HG03378 (cell line): ENCODE measurements around the gene PER2.

ENCODE experiments used
- ATAC-seq: cut with Tn5 transposase; IDR thresholded peaks from one replicate; pipeline ENCODE4 v1.9.1; 2021; ENCODE audit warnings: mild to moderate bottlenecking, moderate library complexity; ENCODE audit not compliant: unreplicated experiment

Gene PER2

DNA sequence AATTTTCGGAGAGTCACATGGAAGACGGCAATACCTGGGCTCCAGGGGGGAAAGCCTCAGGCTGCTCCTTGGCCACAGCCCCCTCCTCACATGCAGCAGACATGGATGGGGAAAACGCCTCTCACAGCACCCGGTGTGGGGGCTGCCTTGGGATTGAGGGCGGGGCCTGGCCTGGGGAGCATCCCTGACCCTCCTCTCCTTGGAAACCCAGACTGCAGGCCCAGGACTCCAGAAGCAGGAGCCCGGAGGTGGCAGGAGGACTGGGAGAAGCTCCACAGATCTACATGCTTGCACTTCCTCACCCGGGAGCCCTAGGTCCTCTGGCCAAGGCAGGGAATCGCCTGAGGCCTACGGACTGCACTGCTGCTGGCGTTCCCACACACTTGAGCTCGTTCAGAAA, 36.4 kb downstream of the PER2 start:
- ATAC-seq, result no peak

DNA sequence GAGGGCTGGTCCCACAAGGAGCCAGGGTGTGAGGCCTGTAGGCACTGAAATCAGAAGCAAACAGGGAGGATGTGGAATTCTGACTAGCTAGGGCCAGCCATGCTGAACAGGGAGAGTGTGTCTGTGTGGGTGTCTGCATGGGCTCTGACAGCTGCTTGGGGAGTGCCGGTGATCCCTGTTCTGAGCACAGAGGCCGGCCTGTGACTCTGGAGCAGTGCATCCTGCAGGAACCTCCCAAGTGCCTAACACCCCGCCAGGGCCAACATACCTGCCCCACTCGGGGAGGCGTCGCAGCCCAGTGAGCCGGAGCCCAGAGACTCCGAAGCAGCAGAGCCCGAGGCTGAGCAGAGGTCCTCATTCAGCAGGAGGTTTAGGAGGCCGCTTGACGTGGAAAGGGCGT, 37.1 kb downstream of the PER2 start:
- ATAC-seq, result no peak

DNA sequence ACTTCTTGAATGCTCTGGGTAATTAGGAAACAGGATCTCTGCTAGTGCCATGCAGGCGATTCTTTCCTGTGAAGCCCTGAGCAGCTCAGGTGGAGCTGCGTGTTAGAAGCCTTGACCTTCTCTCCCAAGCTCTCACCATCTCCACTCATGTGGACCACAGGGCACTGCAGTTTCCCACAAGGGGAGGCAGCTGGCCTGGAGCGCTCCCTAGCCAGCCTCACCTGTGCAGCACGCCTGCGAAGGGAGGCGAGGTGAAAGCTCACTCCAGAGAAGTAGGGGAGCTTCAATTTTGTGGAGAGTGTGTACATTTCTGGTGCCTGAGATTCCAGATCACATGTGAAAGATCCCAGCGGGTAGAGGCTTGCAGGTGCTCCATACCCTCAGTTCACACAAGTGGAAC, 37.5 kb downstream of the PER2 start:
- no peak for ATAC-seq

DNA sequence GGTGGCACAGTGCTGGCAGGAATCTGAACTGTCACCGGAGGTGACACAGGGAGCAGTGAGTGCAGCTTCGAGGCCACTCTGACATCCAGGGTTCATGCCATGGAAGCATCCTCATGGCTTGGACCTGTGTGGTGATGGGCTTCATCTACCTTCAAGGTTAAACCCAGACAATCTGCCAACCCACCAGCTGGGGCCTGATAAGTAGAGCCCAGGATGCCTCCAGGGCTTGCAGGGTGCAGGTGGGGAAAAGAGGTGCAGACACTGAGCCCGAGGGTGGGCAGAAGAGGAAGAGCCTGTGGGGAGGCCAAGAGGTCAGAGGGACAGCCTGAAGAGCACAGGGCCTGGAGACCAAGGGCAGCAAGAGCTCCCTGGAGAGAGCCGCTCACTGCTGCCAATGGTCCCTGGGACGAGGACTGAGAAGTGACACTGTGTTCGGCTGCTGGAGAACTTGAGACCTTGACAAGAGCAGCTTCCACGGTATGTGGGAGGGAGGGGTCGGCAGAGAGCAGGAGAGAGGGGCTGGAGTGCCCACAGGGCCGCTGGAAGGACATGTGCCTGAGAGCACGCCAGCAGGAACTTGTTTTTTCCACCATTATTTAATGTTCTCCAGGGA, 40.5 kb downstream of the PER2 start:
- no peak for ATAC-seq

DNA sequence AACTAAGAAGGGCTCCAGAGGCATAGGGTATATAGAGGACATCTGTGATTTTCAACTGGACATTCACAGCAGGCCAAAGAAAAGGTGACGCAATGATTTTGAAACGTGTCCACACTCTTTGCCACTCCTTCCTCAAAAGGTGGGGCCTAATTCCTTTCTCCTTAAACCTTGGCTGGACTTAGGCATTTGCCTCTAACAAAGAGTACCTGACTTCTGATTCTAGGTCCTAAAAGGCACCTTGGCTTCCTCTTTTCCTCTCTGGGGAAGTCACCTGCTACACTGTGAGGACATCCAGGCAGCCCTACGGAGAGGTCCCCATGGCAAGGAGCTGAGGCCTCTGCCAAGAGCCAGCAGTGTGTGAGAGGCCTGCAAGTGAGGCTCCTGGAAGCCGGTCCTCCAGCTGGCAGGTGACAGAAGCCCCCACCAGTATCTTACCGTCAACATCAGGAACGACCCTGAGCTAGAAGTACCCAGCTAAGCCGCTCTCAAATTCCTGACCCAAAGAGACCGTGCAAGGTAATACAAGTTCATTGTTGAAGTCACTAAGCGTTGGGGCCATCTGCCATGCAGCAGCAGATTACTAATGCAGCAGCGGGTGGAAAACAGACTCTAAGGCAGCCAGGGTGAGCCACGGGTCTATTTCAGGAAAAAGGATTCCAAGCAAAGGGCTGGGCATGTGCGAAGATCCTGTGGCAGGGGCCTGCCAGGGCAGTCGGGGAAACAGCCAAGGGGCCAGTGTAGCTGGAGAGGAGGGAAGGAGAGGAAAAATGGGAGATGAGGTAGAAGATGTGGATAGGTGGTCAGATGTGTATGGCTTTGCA, 41.2 kb downstream of the PER2 start:
- no peak for ATAC-seq

DNA sequence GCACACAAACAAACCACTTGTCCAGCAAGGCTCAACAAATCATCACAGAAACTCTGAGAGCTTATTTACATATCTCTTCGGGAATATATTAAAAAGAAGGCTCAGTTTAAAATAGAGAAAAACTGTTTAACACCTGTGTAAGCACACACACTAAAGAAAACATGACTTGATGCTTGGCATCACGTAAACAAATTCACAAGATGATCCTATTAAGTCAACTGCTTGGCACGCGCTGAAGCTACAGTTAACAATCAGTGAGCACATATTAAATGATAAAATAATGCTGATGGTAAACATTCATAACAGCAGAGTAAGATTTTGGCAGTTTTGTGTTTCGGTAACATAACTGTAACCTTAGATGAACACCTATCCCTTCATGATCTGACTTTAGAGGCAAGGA, 44.3 kb downstream of the PER2 start:
- ATAC-seq, result no peak

DNA sequence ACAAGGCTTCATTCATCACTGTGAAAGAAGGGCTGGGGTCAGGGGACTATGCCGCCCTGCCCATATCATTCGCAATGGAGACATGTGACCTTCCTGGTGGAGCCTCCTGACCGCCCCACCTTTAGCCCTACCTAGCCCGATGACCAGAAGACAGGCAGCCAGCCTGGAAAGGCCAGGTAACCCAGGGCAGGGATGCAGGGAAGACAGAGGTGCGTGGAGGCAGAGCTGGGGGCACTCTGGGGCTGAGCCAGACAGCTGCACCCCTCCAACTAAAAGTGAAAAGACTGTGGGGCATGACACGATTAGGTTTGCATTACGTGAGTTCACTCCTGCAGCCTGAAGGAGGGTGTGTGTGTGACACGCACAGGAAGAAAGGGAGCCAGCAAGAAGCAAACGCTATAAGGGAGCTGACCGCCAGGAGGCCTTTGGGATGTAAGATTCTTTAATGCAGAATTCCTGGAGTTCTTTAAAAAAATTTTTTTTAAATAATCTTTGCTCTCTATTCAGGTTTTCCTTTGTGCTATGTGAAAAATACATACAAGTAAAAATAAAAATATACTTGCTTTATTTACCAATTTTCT, 44.8 kb downstream of the PER2 start:
- ATAC-seq, result no peak

DNA sequence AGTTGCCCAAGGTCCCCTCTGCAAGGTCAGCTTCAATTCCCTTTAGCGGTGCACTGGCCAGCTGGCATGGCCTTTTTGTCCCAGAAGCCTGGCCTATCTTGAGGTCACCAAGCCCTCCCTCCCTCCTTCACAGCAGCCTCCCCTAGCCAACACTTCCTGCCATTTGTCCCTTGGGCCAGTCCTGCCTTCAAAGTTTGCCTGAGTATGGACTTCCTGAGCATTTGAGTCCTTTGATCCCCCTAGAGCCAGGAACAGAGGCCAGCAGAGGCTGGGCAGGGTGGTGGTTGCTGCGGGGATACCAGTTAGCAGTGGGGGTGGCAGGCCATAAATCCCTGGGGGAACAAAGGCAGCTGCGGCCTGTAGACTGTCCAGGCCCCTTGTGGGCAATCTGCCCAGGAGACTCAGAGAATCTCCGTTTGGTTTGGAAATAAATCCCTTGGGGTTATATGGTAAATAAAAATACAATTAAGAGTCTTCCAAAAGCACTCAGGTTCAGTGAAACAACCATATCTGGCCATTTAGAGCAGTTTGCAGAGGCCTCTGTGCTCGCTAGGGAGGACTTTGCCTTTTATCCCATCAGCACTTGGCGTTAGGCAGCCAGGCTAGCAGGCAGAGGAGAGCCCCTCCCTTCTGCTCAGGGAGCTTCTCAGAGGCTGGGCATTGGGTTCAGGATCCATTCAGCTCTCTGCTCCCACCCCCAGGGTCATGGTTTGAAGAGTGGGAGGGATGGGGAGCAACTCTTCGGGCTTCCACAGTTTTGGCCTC, 45.5 kb downstream of the PER2 start:
- no peak for ATAC-seq

DNA sequence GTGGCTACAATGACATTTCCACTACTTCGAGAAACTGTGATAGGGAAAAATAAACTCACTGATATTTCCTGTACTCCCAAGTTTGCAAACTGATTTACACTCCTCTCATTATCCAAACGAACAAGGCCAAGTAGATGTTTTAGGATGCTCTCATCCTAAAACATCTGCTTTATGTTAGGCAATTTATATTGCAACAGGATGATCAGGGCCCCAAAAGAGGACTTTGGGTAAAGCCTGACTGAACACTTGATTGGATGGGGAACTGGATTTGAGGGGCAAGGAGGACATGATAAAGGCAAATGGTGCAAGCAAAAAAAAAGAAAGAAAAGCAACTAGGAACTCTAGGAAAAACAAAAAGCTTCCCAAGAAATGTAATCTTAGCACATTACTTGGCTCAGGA, 46.4 kb downstream of the PER2 start:
- no peak for ATAC-seq

DNA sequence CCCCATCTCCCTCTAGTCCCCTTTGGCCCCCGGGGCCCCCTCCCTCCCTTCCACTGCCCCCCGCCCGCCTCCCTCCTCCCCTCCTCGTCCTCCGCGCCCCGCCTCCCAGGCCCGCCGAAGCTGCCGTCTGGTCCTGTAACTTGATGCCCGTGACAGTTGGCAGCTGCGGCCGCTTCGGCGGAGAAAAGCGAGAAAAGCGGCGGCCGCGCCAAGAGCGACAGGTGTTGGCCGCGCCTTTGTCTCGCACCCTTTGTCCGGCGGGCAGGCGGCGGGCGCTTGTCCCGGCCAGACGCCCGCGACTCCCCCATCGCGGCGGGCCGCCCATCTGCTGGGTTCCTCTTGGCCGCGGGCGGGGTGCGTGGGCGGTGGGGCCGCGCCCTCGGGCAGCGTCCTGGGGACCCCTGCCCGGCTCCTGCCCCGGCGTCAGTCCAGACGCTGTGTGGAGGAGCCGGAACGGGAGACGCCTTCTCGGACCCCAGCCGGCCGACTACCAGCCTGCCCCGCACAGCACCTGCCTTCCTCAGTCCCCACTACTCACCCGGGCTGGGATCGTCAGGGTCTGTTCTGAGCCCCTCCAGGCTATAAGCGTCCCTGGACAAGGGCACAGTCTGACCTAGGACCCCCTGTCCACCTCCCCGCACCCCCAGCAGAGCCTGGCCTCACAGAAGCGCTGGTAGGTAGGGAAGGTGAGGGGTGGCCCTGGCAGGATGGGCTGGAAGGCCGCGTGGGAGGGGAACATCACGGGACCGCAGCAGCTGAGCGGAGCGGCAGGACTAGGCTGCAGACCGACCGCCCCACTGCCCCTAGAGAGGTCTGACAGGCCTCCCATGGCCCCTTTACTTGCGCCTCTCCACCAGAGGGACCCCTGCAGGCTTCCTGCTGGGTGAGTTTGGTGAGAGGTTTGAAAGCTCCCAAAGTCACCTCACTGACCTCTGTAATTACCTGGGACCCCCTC, 47.4 kb downstream of the PER2 start:
- ATAC-seq, result no peak

DNA sequence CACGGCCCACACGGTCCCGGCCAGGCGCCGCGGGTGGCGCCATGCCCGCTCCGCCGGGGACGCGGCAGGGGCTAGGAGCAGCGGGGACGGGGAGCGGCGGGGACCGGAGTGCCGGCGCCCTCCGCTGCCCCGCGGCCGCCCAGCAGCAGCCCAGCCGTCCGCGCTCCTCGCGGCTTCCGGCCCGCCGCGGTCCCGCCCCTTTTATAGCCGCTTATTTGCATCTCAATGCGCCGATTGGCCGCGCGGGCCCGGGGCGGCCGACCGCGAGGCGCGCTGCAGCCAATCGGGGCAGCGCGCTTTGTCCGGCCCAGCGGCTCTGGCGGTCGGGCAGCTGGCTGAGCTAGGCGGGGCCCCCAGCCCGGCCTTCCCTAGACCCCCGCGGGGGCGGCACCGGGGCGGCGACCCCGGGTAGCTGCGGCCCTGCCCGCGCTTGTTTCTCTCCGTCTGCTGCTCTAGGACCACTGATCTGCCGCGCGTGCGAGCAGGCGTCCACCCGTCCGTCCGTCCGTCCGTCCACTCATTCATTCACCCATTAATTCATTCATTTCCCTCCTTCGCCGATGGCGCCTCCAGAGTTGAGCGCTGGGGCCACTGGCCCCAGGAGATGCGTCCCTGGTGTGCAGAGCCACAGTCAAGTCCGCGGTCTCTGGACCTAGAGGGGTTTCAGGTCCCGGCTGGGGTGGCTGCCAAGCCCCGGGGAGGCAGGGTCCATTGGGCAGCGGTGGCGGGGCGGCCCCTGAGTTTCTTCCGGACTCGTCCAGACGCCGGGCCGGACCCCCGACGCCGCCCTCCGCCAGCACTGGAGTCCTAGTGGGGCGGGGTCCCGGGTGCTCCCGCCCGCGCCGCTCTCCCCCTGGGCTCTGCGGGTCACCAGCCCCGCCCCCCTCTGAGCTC, 48.3 kb downstream of the PER2 start, which contains the start of gene HES6:
HES6 (minus strand) TSS at position 176 of the 894 bp plus-strand sequence; CDS start at position 43, 133 bp downstream.
- ATAC-seq, result no peak

DNA sequence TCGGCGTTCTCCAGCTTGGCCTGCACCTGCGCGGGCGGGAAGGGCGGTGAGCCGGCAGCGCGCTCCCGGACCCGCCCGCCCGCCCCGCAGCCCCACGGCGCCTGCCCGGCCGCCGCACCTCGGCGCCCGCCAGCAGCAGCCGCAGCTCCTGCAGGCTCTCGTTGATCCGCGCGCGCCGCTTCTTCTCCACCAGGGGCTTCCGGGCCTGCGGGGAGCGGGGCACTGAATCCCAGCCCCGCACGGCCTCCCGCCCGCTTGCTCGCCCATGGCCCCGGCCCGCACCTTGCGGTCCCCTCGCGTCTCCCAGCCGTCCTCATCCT, 48.9 kb downstream of the PER2 start:
- ATAC-seq, result no peak

DNA sequence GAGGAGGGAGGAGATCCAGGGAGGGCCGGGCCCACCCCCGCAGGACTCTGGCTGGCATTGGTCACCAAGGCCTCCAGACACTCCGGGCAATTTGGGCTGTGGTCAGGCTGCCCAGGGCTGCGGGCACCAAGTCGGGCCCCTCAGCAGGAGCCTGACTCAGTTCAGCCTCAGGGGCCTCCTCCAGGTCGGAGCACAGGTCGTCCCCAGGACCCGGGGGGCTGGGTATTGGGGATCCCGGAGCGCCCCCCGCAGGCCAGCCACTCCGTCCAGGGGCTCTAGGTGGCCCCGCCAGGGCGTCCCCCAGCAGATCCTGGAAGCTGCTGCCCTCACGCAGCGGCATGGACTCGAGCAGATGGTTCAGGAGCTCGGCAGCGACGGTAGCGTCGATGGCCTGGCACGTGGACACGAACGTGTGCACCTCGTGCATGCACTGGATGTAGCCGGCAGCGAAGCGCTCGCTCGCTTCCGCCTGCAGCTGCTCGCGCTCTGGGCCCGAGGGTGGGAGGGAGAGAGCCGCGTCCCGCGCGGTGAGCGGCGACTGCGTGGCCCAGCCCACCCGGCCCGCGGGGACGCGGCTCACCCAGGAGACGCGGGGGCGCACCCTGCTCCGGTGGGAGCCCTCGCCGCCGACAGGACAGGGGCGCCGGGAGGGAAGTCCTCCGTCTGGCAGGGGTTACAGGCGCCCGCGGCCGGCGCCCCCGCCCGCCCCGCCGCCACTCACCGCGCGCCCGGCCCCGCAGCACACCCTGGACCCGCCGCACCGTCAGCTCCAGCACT, 49.5 kb downstream of the PER2 start:
- ATAC-seq, result no peak

DNA sequence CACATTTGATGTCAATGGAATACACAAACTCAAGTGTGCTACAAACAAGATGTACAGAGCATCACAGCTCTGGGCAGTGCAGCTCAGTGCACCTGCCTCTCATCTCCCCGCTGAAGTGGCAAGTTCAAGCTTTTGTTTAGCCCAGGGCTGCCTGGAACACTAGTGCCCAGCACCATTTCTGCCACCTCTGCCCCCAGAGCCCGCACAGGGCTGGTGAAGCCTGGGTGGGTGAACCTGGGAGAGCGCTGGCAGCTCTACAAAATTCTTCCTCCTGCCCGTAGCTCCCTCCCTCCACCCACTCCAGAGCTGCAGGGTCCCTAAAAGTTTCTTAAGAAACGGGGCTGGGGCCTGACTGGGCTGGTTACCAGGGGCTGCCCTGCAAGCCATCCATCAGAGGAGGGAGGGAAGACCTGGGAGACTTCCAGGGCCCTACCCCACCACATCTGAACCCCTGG, 50.1 kb downstream of the PER2 start:
- ATAC-seq, result no peak

DNA sequence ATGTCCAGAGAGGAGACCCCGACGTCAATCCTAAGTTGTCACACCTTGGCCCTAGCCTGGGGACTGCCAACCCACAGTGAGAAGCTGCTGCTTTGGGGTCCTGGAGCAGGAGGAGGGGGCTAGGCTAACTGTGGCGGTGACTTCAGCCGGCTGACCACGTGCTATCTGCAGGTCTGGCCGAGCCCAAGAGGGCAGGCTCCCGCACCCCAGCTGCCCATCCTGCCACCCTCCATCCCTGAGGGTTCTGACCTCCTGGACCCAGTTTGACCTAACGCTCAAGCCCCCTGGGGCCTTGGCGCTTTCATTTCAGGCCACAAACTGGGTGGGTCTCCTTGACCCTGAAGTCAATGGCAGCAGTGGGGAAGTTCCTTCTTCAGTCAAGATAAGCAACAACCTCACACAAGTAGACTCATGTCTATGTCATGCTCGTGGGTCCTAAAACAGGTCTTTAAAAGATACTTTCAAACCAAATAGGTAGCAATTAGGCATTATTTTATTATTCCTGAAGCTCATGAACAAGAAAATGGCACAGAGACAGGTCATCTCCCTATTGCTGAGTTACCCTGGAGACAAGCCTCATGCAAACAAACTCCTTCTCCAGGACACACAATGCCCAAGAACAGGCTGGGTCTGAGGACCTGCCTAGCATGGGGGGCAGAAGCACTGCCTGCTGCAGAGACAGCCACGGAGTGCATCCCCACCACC, 50.8 kb downstream of the PER2 start:
- no peak for ATAC-seq

DNA sequence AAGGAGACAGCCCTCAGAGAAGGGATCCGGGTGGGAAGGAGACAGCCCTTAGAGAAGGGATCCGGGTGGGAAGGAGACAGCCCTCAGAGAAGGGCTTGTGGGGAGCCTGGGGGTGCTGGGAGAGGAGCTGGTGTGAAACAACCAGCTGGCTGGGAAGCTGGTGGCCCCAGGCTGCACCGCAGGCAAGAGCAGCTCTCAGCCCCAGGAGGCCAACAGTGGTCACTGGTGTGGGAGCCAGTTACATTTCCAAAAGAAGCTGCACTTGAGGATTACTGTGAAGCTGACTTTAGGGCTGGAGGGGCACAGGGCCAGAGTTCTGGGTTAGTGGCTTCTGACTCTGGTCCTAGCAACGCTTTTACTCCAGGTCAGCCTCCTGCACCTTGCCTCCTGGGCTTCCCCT, 51.8 kb downstream of the PER2 start:
- ATAC-seq, result no peak

DNA sequence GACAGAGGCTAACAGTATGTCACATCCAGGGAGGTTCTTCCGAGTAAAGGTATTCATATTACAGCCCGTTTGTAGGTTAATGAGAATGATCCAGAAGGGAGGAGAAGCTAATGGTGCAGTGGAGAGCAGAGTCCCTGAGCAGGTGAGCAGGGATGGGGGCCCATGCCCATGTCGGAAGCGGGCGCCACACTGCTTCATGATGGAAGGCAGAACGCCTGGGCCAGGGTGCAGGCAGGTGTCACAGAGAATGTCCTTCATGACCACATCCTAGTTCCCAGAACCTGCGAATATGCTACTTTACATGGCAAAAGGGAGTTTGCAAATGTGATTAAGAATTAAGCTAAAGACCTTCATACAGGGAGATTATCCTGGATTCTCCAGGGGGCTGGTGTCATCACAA, 52.6 kb downstream of the PER2 start:
- no peak for ATAC-seq

DNA sequence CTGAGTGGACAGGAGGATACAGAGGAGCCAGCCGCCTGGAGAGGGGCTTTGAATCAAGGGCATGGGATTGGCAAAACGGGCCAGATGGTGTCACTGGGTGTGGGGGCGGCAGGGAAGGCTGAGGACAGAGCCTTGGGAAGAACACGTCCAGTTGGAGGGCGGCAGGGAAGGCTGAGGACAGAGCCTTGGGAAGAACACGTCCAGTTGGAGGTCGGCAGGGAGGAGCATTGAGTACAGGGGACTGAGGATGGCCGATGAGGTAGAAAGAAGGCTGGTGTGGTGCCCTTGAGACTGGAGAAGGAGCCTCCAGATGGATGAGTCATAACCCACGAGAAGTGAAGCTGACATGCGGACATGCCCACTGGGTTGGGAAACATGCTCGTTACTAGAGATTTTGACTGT, 53.1 kb downstream of the PER2 start:
- no peak for ATAC-seq
